ENCODE measurements around the gene NOD2. TPM values are rescaled to one million over a fixed set of nuclear protein-coding genes. Genes with fewer than 3 reads are reported as not detected.

Gene NOD2
- total and polyA plus RNA-seq, 4 donors: 0.79 to 1.2 (median 0.83) TPM

DNA sequence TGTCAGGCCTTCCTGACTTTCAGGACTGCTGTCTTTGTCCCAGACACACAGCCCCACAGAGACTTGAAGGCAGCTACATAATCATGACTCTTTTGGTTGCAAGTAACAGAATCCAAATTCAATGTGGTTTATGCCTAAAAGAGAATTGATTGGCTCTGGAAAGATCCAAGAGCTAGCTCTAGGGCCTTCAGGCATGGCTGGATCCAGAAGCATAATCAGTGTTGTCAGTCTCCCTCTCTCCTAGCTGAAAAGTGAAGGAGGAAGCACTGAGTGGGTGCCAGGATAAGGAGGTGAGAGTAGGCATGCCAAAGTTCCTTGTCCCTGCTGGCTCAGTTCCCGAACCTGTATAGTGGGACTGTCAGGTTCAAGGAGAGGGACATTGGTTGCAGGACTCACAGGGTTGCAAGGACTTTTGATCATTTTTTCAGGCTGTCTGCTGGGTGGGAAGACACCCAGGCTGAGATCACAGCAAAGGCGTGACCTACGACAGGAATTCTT, 37.8 kb upstream of the NOD2 start:
- Histone ChIP-seq H3K36me3 (ENCODE audit: control insufficient read depth, insufficient read depth, low read length) (peaks cover 7% of the 10 kb centered on the region), H3K4me3 (ENCODE audit: low read depth, low read length) (no peak overlapping the region), H3K27ac (ENCODE audit: low read depth, low read length) (no peak overlapping the region), H3K9me3 (ENCODE audit: control insufficient read depth, insufficient read depth, low read length) (no peaks in the 10 kb centered on the region), H3K4me1 (ENCODE audit: control insufficient read depth, insufficient read depth, low read length) (peaks cover 5% of the 10 kb centered on the region), H3K27me3 (ENCODE audit: control insufficient read depth, insufficient read depth, low read length) (no peaks in the 10 kb centered on the region)
- 94% methylated on average over 3 of the region's 3 CpGs for WGBS (ENCODE audit: insufficient coverage)
- DNase-seq (ENCODE audit: low read depth in 4 of 6, low spot score in 6 of 6): no peak

DNA sequence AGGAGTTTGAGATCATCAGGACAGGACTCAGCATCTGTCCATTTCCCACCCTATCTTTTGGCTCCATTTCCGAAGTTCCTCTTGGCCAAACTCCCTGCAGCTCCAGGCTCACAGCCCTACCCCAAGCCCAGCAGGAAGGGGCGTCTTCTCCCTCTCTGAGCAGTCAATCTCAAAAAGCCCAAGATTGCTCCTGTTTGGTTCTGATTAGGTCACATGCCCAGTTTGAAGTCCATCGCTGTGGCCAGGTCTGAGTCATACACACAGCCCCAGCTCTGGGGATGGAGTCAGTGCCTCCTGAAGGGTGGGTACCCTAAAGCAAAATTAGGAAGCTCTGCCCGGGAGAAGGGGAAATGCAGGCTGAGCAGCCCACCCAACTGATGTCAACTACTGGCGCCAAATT, 36.2 kb upstream of the NOD2 start:
- no peak overlapping the region for H3K4me3 ChIP-seq (ENCODE audit: low read depth, low read length)
- WGBS (ENCODE audit: insufficient coverage): 71% methylated on average over 4 of the region's 5 CpGs

DNA sequence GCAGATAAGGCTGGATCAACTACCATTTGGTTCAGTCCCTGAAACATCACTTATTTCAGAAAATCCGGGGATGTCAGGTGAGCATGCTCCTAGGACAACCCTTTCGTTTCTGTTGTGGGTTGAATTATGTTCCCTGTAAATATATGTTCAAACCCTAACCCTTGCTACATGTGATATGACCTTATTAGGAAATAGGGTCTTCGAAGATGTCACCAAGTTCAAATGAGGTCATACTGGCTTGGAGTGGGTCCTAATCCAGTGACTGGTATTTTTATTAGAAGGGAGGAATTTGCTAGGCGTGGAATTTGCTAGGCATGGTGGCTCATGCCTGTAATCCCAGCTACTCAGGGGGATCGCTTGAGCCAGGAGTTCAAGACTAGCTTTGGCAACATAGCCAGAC, 33.6 kb upstream of the NOD2 start:
- Histone ChIP-seq H3K4me1 (ENCODE audit: control insufficient read depth, insufficient read depth, low read length) (peaks cover under 1% of the 10 kb centered on the region), H3K4me3 (ENCODE audit: low read depth, low read length) (no peak overlapping the region), H3K27ac (ENCODE audit: low read depth, low read length) (no peak overlapping the region), H3K27me3 (ENCODE audit: control insufficient read depth, insufficient read depth, low read length) (no peaks in the 10 kb centered on the region), H3K36me3 (ENCODE audit: control insufficient read depth, insufficient read depth, low read length) (peaks cover 2% of the 10 kb centered on the region), H3K9me3 (ENCODE audit: control insufficient read depth, insufficient read depth, low read length) (peaks cover 4% of the 10 kb centered on the region)
- WGBS (ENCODE audit: insufficient coverage): 100% methylated on average over 1 of the region's 5 CpGs
- DNase-seq (ENCODE audit: low read depth in 4 of 6, low spot score in 6 of 6): no peak

More for the DNA sequence above, 36.2 kb upstream of the NOD2 start:
- Histone ChIP-seq H3K27me3 (ENCODE audit: control insufficient read depth, insufficient read depth, low read length) (no peaks in the 10 kb centered on the region), H3K36me3 (ENCODE audit: control insufficient read depth, insufficient read depth, low read length) (peaks cover 2% of the 10 kb centered on the region), H3K9me3 (ENCODE audit: control insufficient read depth, insufficient read depth, low read length) (no peaks in the 10 kb centered on the region), H3K27ac (ENCODE audit: low read depth, low read length) (no peak overlapping the region), H3K4me1 (ENCODE audit: control insufficient read depth, insufficient read depth, low read length) (peaks cover 5% of the 10 kb centered on the region)
- DNase-seq (ENCODE audit: low read depth in 4 of 6, low spot score in 6 of 6): no peak

DNA sequence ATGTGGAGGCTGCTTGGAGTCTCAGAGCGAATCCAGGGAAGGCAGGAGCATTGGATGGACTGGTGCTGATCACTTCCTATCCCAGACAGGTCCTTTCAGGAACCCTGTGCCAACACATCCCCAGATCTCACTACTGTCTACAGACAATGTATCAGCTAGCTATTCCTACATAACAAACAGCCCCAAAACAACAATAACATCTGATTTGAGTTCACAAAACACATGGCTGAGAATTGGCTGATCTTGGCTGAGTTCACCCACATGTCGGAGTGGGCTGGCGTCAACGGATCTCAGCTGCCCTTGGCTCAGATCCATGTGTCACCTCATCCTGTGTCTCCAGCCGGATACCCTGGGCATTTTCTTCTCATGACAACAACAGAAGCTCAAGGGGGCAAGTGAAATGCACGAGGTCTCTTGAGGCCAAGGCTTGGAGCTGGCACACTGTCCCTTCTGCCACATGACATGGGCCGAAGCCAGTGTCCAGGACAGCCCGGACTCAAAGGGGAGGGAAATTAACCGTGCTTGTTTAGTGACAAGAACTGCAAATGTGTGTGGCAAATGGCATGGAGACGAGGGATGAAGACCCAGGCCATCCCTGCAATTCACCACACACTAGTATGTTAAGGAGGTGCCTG, 31.0 kb upstream of the NOD2 start:
- no peaks in the 10 kb centered on the region for H3K27me3 ChIP-seq (ENCODE audit: control insufficient read depth, insufficient read depth, low read length)

DNA sequence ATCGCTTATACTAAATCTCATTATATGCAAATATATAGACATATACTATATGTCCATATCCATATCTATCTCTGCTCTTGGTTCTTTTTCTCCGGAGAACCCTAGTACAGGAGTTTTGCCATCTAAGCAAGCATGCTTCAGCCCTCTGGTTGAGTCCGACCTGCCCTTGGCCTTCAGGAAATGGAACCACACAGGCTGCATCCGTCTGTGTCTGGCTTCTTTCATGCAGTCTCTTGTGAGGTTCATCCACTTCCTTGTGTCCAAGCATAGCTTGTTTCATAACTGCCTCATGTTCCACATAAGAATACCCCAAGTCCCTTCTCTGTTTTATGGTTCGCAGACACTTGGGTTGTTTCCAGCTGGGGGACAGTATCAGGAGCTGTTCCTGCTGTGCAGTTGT, 29.1 kb upstream of the NOD2 start:
- WGBS (ENCODE audit: insufficient coverage): 90% methylated on average over 3 of the region's 5 CpGs
- Histone ChIP-seq H3K27ac (ENCODE audit: low read depth, low read length) (no peak overlapping the region), H3K4me3 (ENCODE audit: low read depth, low read length) (no peak overlapping the region), H3K9me3 (ENCODE audit: control insufficient read depth, insufficient read depth, low read length) (peaks cover 4% of the 10 kb centered on the region), H3K27me3 (ENCODE audit: control insufficient read depth, insufficient read depth, low read length) (no peaks in the 10 kb centered on the region), H3K36me3 (ENCODE audit: control insufficient read depth, insufficient read depth, low read length) (peaks cover 3% of the 10 kb centered on the region), H3K4me1 (ENCODE audit: control insufficient read depth, insufficient read depth, low read length) (peaks cover 13% of the 10 kb centered on the region)
- no peak for DNase-seq (ENCODE audit: low read depth in 4 of 6, low spot score in 6 of 6)

More for the DNA sequence above, 31.0 kb upstream of the NOD2 start:
- Histone ChIP-seq H3K27ac (ENCODE audit: low read depth, low read length) (no peak overlapping the region), H3K9me3 (ENCODE audit: control insufficient read depth, insufficient read depth, low read length) (peaks cover 4% of the 10 kb centered on the region), H3K4me1 (ENCODE audit: control insufficient read depth, insufficient read depth, low read length) (peaks cover 7% of the 10 kb centered on the region), H3K36me3 (ENCODE audit: control insufficient read depth, insufficient read depth, low read length) (no peaks in the 10 kb centered on the region), H3K4me3 (ENCODE audit: low read depth, low read length) (no peak overlapping the region)
- no peak for DNase-seq (ENCODE audit: low read depth in 4 of 6, low spot score in 6 of 6)
- 87% methylated on average over 6 of the region's 10 CpGs for WGBS (ENCODE audit: insufficient coverage)

DNA sequence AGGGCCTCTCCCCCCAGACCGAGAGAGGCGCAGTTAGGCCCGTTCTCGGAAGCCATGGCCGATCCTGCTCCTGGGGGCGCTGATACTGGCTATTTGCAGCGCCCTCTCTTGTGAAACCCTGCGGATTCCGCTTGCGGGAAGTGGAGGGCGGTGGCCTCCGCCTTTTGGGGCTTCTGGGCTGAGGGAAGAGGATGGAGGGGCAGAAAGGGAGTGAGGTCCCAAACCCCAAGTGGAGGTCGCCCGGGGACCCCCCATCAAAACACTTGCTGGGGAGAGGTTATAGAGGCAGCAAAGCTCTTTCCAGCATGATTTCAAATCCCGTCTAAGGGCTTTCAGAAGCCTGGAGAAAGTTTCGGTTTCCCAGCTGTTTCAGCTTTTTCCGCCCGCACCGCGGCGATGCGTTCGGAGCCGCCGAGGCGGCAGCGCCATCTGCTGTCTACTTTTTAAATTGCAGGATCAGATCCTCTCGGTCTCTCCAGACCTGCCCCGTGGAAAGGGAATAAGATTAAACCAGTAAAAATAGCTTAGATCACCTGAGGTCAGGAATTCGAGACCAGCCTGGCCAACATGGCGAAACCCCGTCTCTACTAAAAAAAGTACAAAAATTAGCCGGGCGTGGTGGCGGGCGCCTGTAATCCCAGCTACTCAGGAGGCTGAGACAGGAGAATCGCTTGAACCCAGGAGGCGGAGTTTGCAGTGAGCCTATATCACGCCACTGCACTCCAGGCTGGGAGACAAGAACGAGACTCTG, 28.1 kb upstream of the NOD2 start:
- Histone ChIP-seq H3K27ac (ENCODE audit: low read depth, low read length) (peak overlapping the region; percentile 36), H3K4me1 (ENCODE audit: control insufficient read depth, insufficient read depth, low read length) (peaks cover 13% of the 10 kb centered on the region), H3K9me3 (ENCODE audit: control insufficient read depth, insufficient read depth, low read length) (peaks cover 4% of the 10 kb centered on the region), H3K36me3 (ENCODE audit: control insufficient read depth, insufficient read depth, low read length) (peaks cover 3% of the 10 kb centered on the region), H3K27me3 (ENCODE audit: control insufficient read depth, insufficient read depth, low read length) (no peaks in the 10 kb centered on the region), H3K4me3 (ENCODE audit: low read depth, low read length) (peak overlapping the region; percentile 35)
- peak; percentile 52 to 92 (median 67) for DNase-seq (ENCODE audit: low read depth in 4 of 6, low spot score in 6 of 6)
- 16% methylated on average over 37 of the region's 40 CpGs for WGBS (ENCODE audit: insufficient coverage)

DNA sequence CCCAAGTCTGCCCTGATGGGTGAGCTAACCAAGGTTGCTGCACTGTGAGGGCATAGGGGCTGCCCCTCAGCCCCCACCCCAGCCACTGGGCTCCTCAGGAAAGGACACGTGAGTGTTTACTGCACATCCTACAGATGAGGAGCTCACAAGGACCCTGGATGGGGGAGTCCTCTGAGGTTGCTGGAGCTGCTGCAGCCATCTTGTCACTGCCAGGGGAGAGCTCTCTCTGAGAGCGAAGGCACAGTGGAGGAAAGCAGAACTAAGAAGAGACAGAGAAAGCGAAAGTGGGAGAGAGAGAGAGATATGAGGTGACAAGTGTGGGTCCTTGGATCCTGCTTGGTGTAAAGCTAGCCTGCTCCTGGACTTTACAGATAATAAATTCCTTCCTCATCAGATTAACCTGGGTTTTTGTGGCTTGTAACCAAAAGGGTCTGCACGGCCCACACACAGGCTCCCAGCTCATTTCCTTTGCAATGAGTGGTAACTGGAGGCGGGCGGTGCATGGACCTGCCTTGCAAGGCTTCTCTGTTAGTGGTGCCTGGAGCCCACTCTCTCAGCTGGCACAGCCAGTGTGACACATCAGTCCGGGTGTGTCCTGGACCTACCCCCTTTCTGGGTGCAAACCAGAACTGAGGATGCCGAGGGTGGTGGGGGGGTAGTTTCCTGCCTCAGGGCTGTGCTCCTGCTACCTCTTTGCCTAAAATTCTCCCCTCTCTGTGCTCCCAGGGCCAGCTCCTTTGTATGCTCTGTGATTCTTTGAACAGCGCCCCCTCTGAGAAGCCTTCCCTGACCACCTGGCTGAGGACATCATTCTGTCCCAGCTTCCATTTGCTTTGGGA, 26.5 kb upstream of the NOD2 start:
- Histone ChIP-seq H3K36me3 (ENCODE audit: control insufficient read depth, insufficient read depth, low read length) (peaks cover 3% of the 10 kb centered on the region), H3K27ac (ENCODE audit: low read depth, low read length) (no peak overlapping the region), H3K27me3 (ENCODE audit: control insufficient read depth, insufficient read depth, low read length) (no peaks in the 10 kb centered on the region), H3K4me3 (ENCODE audit: low read depth, low read length) (no peak overlapping the region), H3K4me1 (ENCODE audit: control insufficient read depth, insufficient read depth, low read length) (peaks cover 13% of the 10 kb centered on the region), H3K9me3 (ENCODE audit: control insufficient read depth, insufficient read depth, low read length) (peaks cover 10% of the 10 kb centered on the region)
- no peak for DNase-seq (ENCODE audit: low read depth in 4 of 6, low spot score in 6 of 6)
- whole genome bisulfite sequencing (ENCODE audit: insufficient coverage): 97% methylated on average over 6 of the region's 9 CpGs

DNA sequence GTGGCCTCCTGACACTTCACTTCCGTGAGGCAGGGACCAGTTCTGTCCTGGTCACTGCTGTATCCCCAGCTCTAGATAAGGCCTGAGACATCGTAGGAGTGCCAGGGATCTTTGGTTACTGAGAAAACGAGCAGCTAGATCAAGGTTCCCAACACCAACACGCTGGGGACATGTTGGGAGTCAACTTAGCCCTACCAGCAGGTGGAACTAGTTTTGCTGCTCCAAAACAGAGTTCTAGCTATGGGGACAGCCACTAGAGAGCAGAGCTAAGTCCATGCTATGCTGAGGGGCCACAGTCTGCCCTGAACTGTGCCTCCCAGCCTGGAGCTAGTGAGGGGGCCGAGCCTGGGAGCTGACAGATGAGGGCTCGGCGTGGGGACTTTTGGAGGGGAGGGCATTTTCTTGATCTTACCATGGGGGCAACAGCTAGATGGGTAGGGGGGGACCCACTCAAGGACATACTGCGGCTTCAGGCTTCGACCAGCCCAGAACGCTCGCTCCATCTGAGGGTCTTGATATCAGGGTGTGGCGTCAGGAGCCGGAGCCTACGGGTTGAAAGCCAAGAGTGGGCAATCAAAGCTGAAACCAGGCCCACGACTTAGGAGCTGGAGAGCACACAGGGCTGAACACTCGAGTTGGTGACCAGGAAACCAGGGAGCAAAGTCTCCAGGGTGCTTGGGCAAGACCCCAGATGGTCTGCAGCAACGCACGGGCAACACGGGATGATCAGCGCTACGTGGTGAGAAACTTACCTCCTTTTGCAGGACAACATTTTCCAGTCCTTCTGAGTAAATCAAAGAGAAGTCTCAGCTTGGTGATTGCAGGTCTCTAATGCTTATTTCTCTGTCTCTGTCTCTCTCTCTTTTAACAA, 25.7 kb upstream of the NOD2 start:
- no peaks in the 10 kb centered on the region for H3K27me3 ChIP-seq (ENCODE audit: control insufficient read depth, insufficient read depth, low read length)
- 88% methylated on average over 21 of the region's 21 CpGs for WGBS (ENCODE audit: insufficient coverage)
- no peak for DNase-seq (ENCODE audit: low read depth in 4 of 6, low spot score in 6 of 6)
- H3K9me3 ChIP-seq (ENCODE audit: control insufficient read depth, insufficient read depth, low read length): peaks cover 14% of the 10 kb centered on the region
- peaks cover 13% of the 10 kb centered on the region for H3K4me1 ChIP-seq (ENCODE audit: control insufficient read depth, insufficient read depth, low read length)
- no peak overlapping the region for H3K27ac ChIP-seq (ENCODE audit: low read depth, low read length)
- no peak overlapping the region for H3K4me3 ChIP-seq (ENCODE audit: low read depth, low read length)
- peaks cover 3% of the 10 kb centered on the region for H3K36me3 ChIP-seq (ENCODE audit: control insufficient read depth, insufficient read depth, low read length)

All from spinal cord (tissue), 10 donors.